Measurements from ENCODE around the gene SDHC.

The SDHC gene

DNA sequence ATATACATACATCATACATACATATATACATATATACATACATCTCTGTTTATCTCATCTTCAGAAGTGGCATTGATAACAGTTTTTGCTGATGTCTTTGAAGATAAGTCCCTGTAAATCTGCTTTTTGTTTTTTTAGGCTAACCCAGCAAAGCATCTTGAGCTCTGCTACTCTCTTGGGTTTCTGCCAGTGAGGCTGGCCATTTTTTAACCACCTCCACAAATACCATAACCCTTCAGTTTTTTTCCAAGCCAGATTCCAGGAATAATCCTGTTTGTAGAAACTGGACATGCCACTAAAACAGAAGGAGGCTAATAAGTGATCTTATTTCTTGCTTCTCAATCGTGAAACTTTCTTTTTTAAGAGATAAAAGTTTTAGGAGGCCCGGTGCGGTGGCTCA is 21.6 kb downstream of the SDHC start:
- DNase-seq (ENCODE audit: low read depth) = no peak

DNA sequence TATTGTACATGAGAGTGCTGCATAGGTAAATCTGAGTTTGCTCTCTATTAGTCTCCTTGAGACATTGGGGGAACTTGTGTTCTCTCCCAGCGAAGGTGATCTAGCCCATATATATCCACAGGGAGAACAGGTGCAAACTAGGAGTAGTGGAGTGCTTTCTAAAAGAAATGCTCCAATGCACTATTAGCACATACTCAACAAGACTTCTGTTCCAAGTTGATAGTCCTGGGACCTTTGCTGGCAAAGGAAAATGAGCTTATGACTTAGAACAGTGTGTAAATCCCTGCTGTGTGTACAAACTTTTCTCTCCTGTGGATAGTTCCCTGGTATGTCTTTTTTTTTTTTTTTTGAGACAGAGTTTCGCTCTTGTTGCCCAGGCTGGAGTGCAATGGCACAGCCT is 28.0 kb downstream of the SDHC start:
- H3K4me3 ChIP-seq (ENCODE audit: low read length) = no peak overlapping the region

More for the DNA sequence above, 21.6 kb downstream of the SDHC start:
- TF ChIP-seq, protein P1, sequence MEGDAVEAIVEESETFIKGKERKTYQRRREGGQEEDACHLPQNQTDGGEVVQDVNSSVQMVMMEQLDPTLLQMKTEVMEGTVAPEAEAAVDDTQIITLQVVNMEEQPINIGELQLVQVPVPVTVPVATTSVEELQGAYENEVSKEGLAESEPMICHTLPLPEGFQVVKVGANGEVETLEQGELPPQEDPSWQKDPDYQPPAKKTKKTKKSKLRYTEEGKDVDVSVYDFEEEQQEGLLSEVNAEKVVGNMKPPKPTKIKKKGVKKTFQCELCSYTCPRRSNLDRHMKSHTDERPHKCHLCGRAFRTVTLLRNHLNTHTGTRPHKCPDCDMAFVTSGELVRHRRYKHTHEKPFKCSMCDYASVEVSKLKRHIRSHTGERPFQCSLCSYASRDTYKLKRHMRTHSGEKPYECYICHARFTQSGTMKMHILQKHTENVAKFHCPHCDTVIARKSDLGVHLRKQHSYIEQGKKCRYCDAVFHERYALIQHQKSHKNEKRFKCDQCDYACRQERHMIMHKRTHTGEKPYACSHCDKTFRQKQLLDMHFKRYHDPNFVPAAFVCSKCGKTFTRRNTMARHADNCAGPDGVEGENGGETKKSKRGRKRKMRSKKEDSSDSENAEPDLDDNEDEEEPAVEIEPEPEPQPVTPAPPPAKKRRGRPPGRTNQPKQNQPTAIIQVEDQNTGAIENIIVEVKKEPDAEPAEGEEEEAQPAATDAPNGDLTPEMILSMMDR (IDR thresholded peaks at IDR 0.05; ENCODE audit: insufficient read depth, low read depth, low read length, missing control alignments) = no peak
- H3K4me3 ChIP-seq (ENCODE audit: low read length) = no peak overlapping the region

DNA sequence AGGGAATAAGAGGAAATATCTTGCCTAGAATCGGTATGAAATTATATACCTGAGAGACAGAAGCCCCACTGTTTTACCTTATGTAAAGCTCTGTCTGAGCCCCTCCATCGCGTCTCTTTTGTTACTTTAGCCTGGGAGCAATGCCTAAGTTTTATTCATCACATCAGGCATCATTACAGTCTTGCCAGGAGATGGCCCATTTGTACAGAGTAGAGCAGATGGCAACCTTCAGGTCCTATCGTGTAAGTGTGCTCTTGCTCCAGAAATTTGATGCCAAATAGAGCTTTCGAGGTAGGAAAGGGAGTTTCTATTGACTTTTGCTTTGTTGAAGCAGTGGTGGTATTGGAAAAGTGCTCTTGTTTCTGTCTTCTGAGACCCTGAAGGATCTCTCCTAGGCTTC is 28.6 kb downstream of the SDHC start:
- no peak overlapping the region for H3K4me3 ChIP-seq (ENCODE audit: low read length)
- TF ChIP-seq, protein P1 (IDR thresholded peaks at IDR 0.05; ENCODE audit: insufficient read depth, low read depth, low read length, missing control alignments) = no peak
- no peak for DNase-seq (ENCODE audit: low read depth)

More for the DNA sequence above, 28.0 kb downstream of the SDHC start:
- no peak for DNase-seq (ENCODE audit: low read depth)
- TF ChIP-seq, protein P1 (IDR thresholded peaks at IDR 0.05; ENCODE audit: insufficient read depth, low read depth, low read length, missing control alignments) = no peak

DNA sequence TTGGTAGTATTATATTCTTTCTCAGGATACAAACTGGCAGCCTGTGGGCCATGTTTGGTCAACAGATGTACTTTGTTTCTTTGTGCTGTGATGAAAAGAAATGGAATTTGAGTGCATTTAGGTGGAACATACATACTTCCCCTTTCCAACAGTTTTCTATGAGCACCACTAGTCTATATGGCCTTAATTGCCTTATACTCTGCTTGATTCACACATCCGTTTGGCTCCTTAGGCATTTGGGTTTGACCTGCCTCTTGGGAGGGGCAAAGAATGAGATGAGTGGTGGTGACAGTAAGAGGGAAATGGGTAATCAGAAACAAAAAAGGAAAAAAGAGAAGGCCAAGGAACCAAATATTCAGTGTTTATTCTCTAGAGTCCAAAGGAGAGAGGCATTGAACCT is 36.5 kb downstream of the SDHC start:
- no peak for DNase-seq (ENCODE audit: low read depth)
- TF ChIP-seq, protein P1 (IDR thresholded peaks at IDR 0.05; ENCODE audit: insufficient read depth, low read depth, low read length, missing control alignments) = no peak
- no peak overlapping the region for H3K4me3 ChIP-seq (ENCODE audit: low read length)

DNA sequence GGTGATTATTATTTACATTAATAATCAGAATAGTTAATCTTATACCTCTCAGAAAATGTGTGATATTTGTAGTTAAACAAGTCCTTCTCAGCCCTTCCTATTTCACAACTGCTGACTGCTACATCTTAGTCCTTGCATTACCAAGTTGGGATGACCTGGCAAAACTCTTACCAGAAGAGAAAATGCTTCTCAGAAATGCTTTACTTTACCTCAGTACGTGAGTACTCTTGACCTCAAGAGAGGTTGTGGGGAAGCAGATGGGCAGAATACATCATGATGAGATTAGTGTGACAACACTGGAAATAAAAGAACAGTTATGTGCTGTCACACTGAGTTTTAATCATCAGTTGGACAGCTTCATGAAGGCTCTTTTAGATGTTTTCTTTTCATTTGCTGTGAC is 37.3 kb downstream of the SDHC start:
- TF ChIP-seq, protein P1 (IDR thresholded peaks at IDR 0.05; ENCODE audit: insufficient read depth, low read depth, low read length, missing control alignments) = no peak
- H3K4me3 ChIP-seq (ENCODE audit: low read length) = no peak overlapping the region

DNA sequence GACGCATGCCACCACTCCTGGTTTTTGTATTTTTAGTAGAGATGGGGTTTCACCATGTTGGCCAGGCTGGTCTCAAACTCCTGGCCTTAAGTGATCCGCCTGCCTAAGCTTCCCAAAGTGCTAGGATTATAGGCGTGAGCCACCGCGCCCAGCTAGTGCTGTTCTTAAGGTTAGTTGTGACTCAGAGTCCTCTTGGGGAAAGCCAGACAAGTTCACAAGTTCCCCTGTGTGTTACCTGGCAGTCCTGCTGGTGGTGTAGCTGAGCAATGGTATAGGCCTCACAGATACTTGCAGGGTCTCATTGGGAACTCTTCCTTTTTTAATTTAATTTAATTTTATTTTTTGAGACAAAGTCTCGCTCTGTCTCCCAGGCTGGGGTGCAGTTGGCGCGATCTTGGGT is 42.9 kb downstream of the SDHC start:
- TF ChIP-seq, protein P1 (IDR thresholded peaks at IDR 0.05; ENCODE audit: insufficient read depth, low read depth, low read length, missing control alignments) = no peak
- peak; percentile 54 for DNase-seq (ENCODE audit: low read depth)
- no peak overlapping the region for H3K4me3 ChIP-seq (ENCODE audit: low read length)

More for the DNA sequence above, 37.3 kb downstream of the SDHC start:
- DNase-seq (ENCODE audit: low read depth) = no peak

DNA sequence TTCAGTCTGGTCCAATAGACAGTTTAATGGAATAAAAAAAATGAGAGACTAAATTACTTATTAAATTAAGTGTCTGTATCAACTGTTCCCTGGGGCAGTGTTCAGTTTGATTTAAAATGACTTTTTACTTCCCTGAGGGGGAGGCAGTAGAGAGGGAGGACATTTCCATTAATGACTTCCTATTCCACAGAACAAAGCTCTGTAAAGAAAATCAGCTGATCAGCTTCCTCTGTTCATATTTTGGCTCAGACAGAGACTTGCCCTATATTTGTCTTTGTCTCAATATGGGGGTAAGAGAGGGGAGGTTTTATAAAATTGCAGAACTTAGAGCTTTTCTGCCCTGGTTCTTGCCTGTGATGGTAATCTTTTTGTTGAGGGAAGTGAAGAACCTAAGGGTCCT is 45.1 kb downstream of the SDHC start:
- TF ChIP-seq, protein P1 (IDR thresholded peaks at IDR 0.05; ENCODE audit: insufficient read depth, low read depth, low read length, missing control alignments) = no peak
- DNase-seq (ENCODE audit: low read depth) = no peak
- H3K4me3 ChIP-seq (ENCODE audit: low read length) = no peak overlapping the region
